GM19463 (cell line): ENCODE measurements around the gene CHST11.

Experiments used
- ATAC-seq: cut with Tn5 transposase; IDR thresholded peaks from one replicate; pipeline ENCODE4 v1.9.1; 2021; ENCODE audit warnings: mild to moderate bottlenecking, moderate library complexity; ENCODE audit not compliant: unreplicated experiment

CHST11 gene

DNA sequence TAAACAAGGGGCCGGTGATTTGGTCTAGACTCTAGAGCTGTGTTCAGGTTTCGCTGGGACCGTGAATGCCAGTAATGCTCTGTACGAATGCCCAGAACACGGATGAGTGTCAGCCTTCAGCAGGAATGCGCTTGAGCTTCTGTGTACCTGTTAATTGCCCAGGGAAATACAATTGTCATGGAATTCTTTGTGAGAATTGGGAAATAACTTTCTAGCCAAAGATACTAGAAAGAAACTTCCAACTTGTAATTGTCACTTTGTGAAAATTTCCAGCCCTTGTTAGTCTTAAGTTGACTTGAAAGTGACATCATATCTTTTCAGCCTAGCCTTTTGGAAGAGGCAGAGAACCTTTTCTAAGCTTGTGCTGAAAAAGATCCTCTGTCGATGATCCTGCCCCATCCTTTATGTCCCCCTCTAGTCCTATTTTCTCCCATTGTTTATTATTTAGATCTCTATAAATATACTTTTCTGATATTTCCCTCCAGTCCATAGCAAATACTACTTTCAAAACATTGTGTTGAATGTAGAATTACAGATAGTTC lies 2.7 kb downstream of the CHST11 start:
- no peak for ATAC-seq

- no peak for ATAC-seq
These were observed 3.4 kb downstream of the CHST11 start for GRCh38 chr12:104460041-104460719.

GRCh38 chr12:104460973-104461698 lies 4.4 kb downstream of the CHST11 start:
- ATAC-seq: no peak

- ATAC-seq: no peak
These were observed 5.6 kb downstream of the CHST11 start for GRCh38 chr12:104462325-104462724.

DNA sequence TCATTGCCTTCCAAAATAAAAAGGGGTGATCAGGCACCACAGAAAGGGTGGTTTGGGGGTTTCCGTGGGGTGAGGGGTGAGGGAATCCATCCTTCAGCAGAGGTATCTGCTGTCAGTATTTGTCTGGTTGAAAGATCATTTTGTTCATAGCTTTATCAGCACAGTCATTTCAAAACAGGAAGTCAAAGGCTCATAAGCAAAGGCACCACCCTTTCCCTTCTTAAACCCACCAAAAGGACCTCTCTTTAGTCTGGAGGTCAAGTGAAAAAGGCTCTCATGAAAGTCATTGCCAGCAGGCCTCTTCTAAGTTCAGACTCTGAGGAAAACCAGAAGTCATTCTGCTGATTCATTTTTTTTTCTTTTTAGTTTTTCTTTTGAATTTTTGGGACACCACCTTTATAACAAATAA lies 6.2 kb downstream of the CHST11 start:
- peak; percentile 60 for ATAC-seq

DNA sequence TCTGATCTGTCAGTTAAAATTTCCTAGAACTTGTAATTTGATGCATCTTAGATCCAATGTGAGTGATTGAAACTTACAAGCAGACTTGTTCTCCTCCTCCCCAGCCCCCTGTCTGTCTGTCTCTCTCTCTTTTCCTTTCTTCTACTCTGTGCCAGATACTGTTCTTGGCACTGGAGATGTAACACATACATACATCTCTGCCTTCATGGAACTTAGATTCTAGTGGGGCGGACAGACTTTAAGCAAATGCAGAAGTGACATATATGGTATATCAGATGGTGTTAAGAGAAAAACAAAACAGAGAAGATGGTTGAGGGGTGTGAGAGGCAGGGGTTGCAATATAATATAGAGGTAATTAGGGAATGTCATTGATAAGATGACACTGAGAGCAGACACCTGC lies 6.6 kb downstream of the CHST11 start:
- ATAC-seq: peak; percentile 2

- ATAC-seq: no peak
These were observed 8.2 kb downstream of the CHST11 start for GRCh38 chr12:104464899-104465298.

- no peak for ATAC-seq
These were observed 10.1 kb downstream of the CHST11 start for GRCh38 chr12:104466709-104467345.

DNA sequence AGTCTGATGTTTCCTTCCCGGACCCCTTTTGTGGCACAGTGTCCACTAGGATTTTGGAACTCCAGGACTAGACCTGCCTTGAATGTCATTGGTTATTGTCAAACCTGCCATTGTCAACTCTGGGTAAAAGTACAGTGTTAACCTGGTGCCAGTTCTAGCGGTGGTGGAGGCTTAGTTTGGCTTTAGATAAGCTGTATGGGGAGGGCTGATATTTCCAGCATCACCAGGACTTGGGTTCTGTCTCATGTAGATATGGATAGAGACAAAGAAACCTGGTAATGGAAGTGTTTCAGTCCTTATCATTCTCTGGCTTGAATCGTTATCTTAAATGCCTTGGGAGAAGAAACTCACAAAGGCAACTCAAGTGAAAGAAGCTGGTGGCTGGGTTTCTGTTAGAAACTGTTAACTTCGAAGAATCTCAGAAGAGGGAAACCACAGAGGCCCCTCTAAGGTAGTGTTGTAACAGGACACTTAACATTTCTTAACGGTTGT lies 10.6 kb downstream of the CHST11 start:
- no peak for ATAC-seq

DNA sequence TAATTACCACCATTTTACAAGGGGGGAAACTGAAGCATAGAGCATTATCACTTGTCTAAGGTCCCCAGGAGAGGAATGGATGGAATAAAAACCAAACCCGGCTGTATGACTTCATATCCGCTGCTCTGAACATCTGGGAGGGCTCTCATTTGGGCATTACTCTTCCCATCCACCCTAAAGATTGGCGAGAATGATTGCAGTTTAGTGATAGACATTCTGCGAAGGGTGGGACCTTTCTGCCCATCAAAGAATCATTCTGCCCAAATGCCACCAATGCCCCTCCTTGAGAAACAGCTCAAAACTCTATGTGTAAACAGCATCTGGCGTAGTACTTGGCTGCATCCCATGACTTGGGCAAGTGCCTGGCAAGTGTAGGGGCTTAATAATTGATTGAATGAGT lies 11.6 kb downstream of the CHST11 start:
- ATAC-seq: no peak

DNA sequence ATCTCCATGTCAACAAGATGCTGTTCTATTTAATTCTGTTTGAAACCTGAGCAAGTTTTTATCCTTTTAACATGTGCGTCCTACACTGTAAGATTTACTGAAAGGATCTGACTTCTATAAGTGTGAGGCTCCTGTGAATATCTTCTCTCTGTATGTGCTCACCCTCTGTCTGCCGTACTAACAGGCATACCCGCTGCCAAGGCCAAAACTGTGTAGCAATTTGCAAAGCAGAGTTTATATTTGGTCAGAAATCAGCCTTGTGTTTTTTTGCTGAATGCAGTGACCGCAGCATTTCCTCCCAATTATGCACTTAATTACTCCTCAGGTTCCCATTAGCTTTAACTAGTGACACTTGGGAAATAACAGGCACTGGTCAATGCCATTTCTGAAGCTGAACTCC lies 12.3 kb downstream of the CHST11 start:
- ATAC-seq: no peak

DNA sequence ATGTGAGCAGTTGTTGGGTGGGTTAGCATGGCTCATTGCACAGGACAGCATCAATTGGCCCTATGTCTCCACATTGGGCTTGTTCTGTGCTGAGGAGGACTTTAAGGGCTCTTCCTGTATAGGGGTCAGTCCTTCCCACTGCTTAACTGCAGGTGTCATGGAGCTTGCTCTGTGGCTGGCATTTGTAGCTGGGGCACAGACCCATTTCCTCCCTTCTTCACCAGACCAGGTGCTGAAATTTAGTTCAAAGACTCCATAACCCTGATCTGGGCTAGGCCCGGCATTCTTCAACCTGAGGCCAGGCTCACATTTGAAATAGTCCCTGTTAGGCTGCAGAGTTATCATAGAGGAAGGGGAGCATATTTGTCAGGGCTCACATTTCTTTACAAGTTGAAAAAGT lies 12.8 kb downstream of the CHST11 start:
- no peak for ATAC-seq

DNA sequence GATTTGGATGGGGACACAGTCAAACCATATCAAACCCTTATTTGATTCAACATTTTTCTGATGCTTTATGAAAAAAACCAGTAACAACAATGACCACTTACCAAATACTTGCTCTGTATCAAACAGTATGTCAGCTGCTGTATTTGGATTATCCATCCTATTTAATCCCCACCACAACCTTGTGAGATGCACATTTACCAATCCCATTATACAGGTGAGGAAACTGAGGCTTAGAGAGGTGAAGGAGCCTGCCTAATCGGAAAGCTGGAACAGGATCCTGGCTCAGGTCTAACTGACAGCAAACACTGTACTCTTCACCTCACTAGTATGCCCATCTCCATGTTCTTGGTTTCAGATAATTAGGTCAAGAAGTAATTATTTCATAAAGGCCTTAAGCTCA lies 13.8 kb downstream of the CHST11 start:
- ATAC-seq: no peak

DNA sequence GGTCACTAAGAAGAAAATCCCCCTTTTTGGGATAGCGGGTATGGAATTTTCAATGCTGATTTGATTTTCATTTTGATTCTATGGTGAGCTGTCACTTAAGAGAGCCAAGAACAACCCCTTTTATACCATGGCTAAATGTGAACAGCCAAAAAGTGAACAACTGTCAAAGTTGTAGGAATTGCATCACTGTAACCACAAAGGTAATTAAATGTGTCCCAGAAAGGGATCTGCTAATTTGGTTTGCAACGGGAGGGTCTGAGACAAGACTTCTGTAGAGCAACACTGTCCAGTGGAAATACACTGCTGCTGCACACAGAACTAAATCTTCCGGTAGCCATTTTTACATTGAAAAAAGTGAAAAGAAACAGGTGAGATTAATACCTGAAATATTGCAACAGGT lies 14.6 kb downstream of the CHST11 start:
- ATAC-seq: no peak

DNA sequence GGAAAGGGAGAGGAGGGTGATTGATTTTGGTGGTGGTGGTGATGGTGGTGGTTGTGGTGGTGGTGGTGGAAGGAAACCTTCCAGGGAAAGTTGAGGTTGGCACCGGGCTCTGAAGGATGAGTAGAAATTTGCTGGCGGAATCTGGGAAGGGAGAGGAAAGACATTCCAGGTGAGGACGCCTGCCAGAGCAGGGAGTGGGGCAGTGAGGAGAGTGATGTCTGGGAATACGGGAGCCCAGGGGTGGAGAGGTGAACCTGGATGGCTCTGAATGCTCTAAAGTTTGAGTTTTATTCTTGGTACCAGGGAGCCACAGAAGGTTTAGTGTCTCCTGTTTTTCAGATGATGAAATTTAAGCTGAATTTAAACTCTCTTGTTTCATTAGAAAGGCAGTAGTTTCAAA lies 16.0 kb downstream of the CHST11 start:
- ATAC-seq: no peak

- ATAC-seq: peak; percentile 70
These were observed 16.7 kb downstream of the CHST11 start for GRCh38 chr12:104473374-104473983.

- no peak for ATAC-seq
These were observed 18.5 kb downstream of the CHST11 start for GRCh38 chr12:104475271-104475670.

DNA sequence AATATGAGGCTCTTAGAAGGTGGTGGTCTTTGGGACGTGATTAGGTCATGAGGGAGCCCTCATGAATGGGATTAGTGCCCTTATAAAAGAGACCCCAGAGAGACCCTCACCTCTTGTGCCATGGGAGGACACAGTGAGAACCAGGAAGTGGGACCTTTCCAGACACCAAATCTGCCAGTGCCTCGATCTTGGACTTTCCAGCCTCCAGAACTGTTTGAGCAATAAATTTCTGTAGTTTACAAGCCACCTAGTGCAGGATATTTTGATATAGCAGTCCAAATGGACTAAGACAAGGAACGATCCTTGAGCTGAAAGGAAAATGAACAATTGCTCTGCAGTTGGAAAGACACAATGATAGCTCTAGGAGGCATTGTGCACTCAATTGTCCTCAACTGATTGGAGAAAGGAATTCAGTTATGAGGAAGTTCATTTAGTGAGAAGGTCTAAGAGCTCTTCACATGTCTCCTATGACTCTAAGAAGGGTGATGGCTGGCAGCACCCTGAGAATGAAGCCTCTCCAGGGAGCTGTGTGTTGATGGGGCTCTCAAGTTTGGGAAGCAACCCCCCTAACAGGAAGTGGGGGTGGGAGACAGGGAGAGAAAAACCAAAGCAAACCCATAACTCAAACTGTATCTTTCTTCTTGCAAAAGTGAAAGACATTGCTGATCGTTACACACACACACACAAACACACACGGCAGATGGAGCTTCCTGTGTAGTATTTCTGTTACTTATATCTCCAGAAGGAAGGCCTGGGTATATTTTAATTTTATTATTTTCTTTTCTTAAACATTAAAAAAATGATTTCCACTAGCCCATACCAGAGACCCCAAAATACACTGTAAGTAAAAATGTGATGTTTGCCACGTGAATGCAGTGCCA lies 21.0 kb downstream of the CHST11 start:
- ATAC-seq: no peak

GRCh38 chr12:104478396-104479122 lies 21.8 kb downstream of the CHST11 start:
- peak; percentile 86 for ATAC-seq
